Measurements from ENCODE around the gene MEP1A.

The MEP1A gene

DNA sequence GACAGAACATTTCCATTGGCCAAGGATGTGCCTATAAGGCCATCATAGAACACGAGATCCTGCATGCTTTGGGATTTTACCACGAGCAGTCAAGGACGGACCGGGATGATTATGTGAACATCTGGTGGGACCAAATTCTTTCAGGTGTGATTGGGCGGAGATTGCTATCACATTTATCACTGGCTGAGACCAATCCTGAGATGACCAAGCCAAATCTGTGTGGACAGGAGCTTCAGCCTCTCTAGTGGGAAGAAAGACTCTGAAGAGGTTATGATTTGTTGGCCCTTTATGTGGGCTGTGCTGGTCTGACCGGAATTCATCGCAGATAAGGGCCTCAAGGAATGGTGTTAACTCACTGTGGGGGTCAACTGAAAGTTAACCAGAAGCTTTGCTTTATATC, 26.4 kb downstream of the MEP1A start:
- Histone ChIP-seq H3K27me3 (ENCODE audit: insufficient read depth, low read length) (no peaks in the 10 kb centered on the region), H3K27ac (ENCODE audit: low read depth, low read length) (no peak overlapping the region), H4K12ac (ENCODE audit: low read depth, low read length) (no peak overlapping the region), H3K14ac (ENCODE audit: low read length) (no peak overlapping the region), H3K4me1 (ENCODE audit: control insufficient read depth in 1 of 2, insufficient read depth in 2 of 2, low read length in 2 of 2) (no peaks in the 10 kb centered on the region), H2BK120ac (ENCODE audit: insufficient read depth, low read length, poor library complexity) (no peak overlapping the region), H4K8ac (ENCODE audit: low read depth, low read length) (no peak overlapping the region), H2AFZ (ENCODE audit: insufficient read depth, low read length, poor library complexity) (no peak overlapping the region), H3K23ac (ENCODE audit: low read length) (no peak overlapping the region), H2BK12ac (ENCODE audit: low read length) (no peak overlapping the region), H3K4me2 (ENCODE audit: low read length) (no peak overlapping the region), H3K36me3 (ENCODE audit: control insufficient read depth in 1 of 2, insufficient read depth in 2 of 2, low read length in 2 of 2) (no peaks in the 10 kb centered on the region), H3K4me3 (ENCODE audit: low read depth, low read length) (no peak overlapping the region), H3K18ac (ENCODE audit: low read length) (no peak overlapping the region), H3K79me2 (ENCODE audit: control insufficient read depth, insufficient read depth, low read length, poor library complexity) (no peaks in the 10 kb centered on the region), H3K9me3 (ENCODE audit: insufficient read depth, low read depth, low read length) (no peaks in the 10 kb centered on the region), H2BK5ac (ENCODE audit: low read depth, low read length, poor library complexity) (peak overlapping the region; percentile 5), H3K9ac (ENCODE audit: low read length) (no peak overlapping the region), H4K91ac (ENCODE audit: low read depth, low read length) (no peak overlapping the region), H2AK5ac (ENCODE audit: low read length) (no peak overlapping the region), H3K79me1 (ENCODE audit: low read length) (no peaks in the 10 kb centered on the region), H3K4ac (ENCODE audit: low read depth, low read length) (no peak overlapping the region)
- WGBS (ENCODE audit: extremely low coverage, insufficient coverage, insufficient read length), result no CpG with 5 or more reads among the region's 7 CpGs
- DNase-seq, result peak; percentile 76 to 90

GRCh38 chr6:46821458-46821881, 28.3 kb downstream of the MEP1A start:
- Histone ChIP-seq H2BK120ac (ENCODE audit: insufficient read depth, low read length, poor library complexity) (no peak overlapping the region), H3K4me1 (ENCODE audit: control insufficient read depth in 1 of 2, insufficient read depth in 2 of 2, low read length in 2 of 2) (no peaks in the 10 kb centered on the region), H3K9me3 (ENCODE audit: insufficient read depth, low read depth, low read length) (no peaks in the 10 kb centered on the region), H3K27me3 (ENCODE audit: insufficient read depth, low read length) (no peaks in the 10 kb centered on the region), H3K79me1 (ENCODE audit: low read length) (no peaks in the 10 kb centered on the region), H2BK5ac (ENCODE audit: low read depth, low read length, poor library complexity) (no peak overlapping the region), H4K8ac (ENCODE audit: low read depth, low read length) (no peak overlapping the region), H3K36me3 (ENCODE audit: control insufficient read depth in 1 of 2, insufficient read depth in 2 of 2, low read length in 2 of 2) (no peaks in the 10 kb centered on the region), H2AK5ac (ENCODE audit: low read length) (no peak overlapping the region), H4K12ac (ENCODE audit: low read depth, low read length) (no peak overlapping the region), H3K18ac (ENCODE audit: low read length) (no peak overlapping the region), H3K4ac (ENCODE audit: low read depth, low read length) (no peak overlapping the region), H3K4me3 (ENCODE audit: low read depth, low read length) (no peak overlapping the region), H3K23ac (ENCODE audit: low read length) (no peak overlapping the region), H2BK12ac (ENCODE audit: low read length) (no peak overlapping the region), H3K79me2 (ENCODE audit: control insufficient read depth, insufficient read depth, low read length, poor library complexity) (no peaks in the 10 kb centered on the region), H3K27ac (ENCODE audit: low read depth, low read length) (no peak overlapping the region), H3K4me2 (ENCODE audit: low read length) (no peak overlapping the region), H3K14ac (ENCODE audit: low read length) (no peak overlapping the region), H4K91ac (ENCODE audit: low read depth, low read length) (no peak overlapping the region), H3K9ac (ENCODE audit: low read length) (no peak overlapping the region), H2AFZ (ENCODE audit: insufficient read depth, low read length, poor library complexity) (no peak overlapping the region)
- no CpG with 5 or more reads among the region's 4 CpGs for WGBS (ENCODE audit: extremely low coverage, insufficient coverage, insufficient read length)
- DNase-seq, result peak; percentile 30 to 64

GRCh38 chr6:46828939-46829338, 35.8 kb downstream of the MEP1A start:
- Histone ChIP-seq H3K79me2 (ENCODE audit: control insufficient read depth, insufficient read depth, low read length, poor library complexity) (no peaks in the 10 kb centered on the region), H3K4me2 (ENCODE audit: low read length) (no peak overlapping the region), H3K9me3 (ENCODE audit: insufficient read depth, low read depth, low read length) (no peaks in the 10 kb centered on the region), H3K36me3 (ENCODE audit: control insufficient read depth in 1 of 2, insufficient read depth in 2 of 2, low read length in 2 of 2) (no peaks in the 10 kb centered on the region), H3K14ac (ENCODE audit: low read length) (no peak overlapping the region), H2AFZ (ENCODE audit: insufficient read depth, low read length, poor library complexity) (no peak overlapping the region), H4K12ac (ENCODE audit: low read depth, low read length) (no peak overlapping the region), H3K79me1 (ENCODE audit: low read length) (no peaks in the 10 kb centered on the region), H2BK5ac (ENCODE audit: low read depth, low read length, poor library complexity) (no peak overlapping the region), H3K4ac (ENCODE audit: low read depth, low read length) (no peak overlapping the region), H2BK120ac (ENCODE audit: insufficient read depth, low read length, poor library complexity) (no peak overlapping the region), H3K4me1 (ENCODE audit: control insufficient read depth in 1 of 2, insufficient read depth in 2 of 2, low read length in 2 of 2) (peaks cover 0 to 4% of the 10 kb centered on the region in 2 experiments), H4K8ac (ENCODE audit: low read depth, low read length) (no peak overlapping the region), H2AK5ac (ENCODE audit: low read length) (no peak overlapping the region), H3K4me3 (ENCODE audit: low read depth, low read length) (no peak overlapping the region), H3K27ac (ENCODE audit: low read depth, low read length) (no peak overlapping the region), H3K18ac (ENCODE audit: low read length) (no peak overlapping the region), H3K9ac (ENCODE audit: low read length) (no peak overlapping the region), H4K91ac (ENCODE audit: low read depth, low read length) (no peak overlapping the region), H3K27me3 (ENCODE audit: insufficient read depth, low read length) (no peaks in the 10 kb centered on the region), H3K23ac (ENCODE audit: low read length) (no peak overlapping the region), H2BK12ac (ENCODE audit: low read length) (no peak overlapping the region)
- WGBS (ENCODE audit: extremely low coverage, insufficient coverage, insufficient read length), result no CpG with 5 or more reads among the region's 2 CpGs
- DNase-seq, result no peak

- DNase-seq, result no peak
- H3K4ac ChIP-seq (ENCODE audit: low read depth, low read length), result no peak overlapping the region
- no peak overlapping the region for H2AFZ ChIP-seq (ENCODE audit: insufficient read depth, low read length, poor library complexity)
- no peak overlapping the region for H3K14ac ChIP-seq (ENCODE audit: low read length)
- WGBS (ENCODE audit: extremely low coverage, insufficient coverage, insufficient read length), result no CpG with 5 or more reads among the region's 3 CpGs
- no peaks in the 10 kb centered on the region for H3K36me3 ChIP-seq (ENCODE audit: control insufficient read depth in 1 of 2, insufficient read depth in 2 of 2, low read length in 2 of 2)
- no peak overlapping the region for H2BK120ac ChIP-seq (ENCODE audit: insufficient read depth, low read length, poor library complexity)
- no peak overlapping the region for H4K91ac ChIP-seq (ENCODE audit: low read depth, low read length)
- H3K79me1 ChIP-seq (ENCODE audit: low read length), result no peaks in the 10 kb centered on the region
- no peak overlapping the region for H3K18ac ChIP-seq (ENCODE audit: low read length)
- H2BK12ac ChIP-seq (ENCODE audit: low read length), result no peak overlapping the region
- peaks cover 0 to 4% of the 10 kb centered on the region in 2 experiments for H3K4me1 ChIP-seq (ENCODE audit: control insufficient read depth in 1 of 2, insufficient read depth in 2 of 2, low read length in 2 of 2)
- H4K12ac ChIP-seq (ENCODE audit: low read depth, low read length), result no peak overlapping the region
- H3K4me2 ChIP-seq (ENCODE audit: low read length), result no peak overlapping the region
- H3K27me3 ChIP-seq (ENCODE audit: insufficient read depth, low read length), result no peaks in the 10 kb centered on the region
- H3K4me3 ChIP-seq (ENCODE audit: low read depth, low read length), result no peak overlapping the region
- H3K27ac ChIP-seq (ENCODE audit: low read depth, low read length), result no peak overlapping the region
- H3K79me2 ChIP-seq (ENCODE audit: control insufficient read depth, insufficient read depth, low read length, poor library complexity), result no peaks in the 10 kb centered on the region
- no peak overlapping the region for H3K9ac ChIP-seq (ENCODE audit: low read length)
- H2BK5ac ChIP-seq (ENCODE audit: low read depth, low read length, poor library complexity), result no peak overlapping the region
- no peak overlapping the region for H4K8ac ChIP-seq (ENCODE audit: low read depth, low read length)
- no peak overlapping the region for H3K23ac ChIP-seq (ENCODE audit: low read length)
- H3K9me3 ChIP-seq (ENCODE audit: insufficient read depth, low read depth, low read length), result no peaks in the 10 kb centered on the region
- no peak overlapping the region for H2AK5ac ChIP-seq (ENCODE audit: low read length)
These were observed 39.6 kb downstream of the MEP1A start for GRCh38 chr6:46832816-46833215.

Measured in trophoblast cell (in vitro differentiated cells and primary cell).